Measurements from ENCODE around the gene C5.

DNA sequence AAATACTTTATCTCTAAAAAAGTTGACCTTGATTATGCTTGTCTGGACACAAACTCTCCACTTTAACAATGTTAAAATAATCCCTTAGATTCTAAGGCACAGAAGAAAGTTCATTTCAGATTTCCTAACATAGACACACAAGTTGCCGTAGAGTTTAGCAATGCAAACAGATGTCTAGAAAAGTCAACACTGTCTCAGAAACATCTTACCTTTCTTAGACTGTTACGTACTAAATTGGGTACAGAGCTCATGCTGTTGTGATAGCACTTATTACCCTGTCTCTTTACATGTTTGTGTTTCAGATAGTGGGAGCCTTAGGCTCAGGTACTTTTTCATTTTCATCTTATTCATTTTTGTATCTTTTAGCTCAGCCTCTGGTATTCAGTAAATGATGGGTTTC, 52.0 kb downstream of the C5 start:
- TF ChIP-seq, protein P1, sequence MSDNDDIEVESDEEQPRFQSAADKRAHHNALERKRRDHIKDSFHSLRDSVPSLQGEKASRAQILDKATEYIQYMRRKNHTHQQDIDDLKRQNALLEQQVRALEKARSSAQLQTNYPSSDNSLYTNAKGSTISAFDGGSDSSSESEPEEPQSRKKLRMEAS (IDR thresholded peaks at IDR 0.05), result no peak
- TF ChIP-seq, protein P2, sequence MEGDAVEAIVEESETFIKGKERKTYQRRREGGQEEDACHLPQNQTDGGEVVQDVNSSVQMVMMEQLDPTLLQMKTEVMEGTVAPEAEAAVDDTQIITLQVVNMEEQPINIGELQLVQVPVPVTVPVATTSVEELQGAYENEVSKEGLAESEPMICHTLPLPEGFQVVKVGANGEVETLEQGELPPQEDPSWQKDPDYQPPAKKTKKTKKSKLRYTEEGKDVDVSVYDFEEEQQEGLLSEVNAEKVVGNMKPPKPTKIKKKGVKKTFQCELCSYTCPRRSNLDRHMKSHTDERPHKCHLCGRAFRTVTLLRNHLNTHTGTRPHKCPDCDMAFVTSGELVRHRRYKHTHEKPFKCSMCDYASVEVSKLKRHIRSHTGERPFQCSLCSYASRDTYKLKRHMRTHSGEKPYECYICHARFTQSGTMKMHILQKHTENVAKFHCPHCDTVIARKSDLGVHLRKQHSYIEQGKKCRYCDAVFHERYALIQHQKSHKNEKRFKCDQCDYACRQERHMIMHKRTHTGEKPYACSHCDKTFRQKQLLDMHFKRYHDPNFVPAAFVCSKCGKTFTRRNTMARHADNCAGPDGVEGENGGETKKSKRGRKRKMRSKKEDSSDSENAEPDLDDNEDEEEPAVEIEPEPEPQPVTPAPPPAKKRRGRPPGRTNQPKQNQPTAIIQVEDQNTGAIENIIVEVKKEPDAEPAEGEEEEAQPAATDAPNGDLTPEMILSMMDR (IDR thresholded peaks at IDR 0.05 in 2 of 3, conservative IDR thresholded peaks at IDR 0.05 in 1 of 3; ENCODE audit: borderline replicate concordance in 1 of 3, insufficient read depth in 1 of 3, low read depth in 2 of 3, low read length in 2 of 3), result no peak
- no peak for TF ChIP-seq ELF1 (IDR thresholded peaks at IDR 0.05; ENCODE audit: borderline replicate concordance, low read depth)
- no peak for TF ChIP-seq POLR2AphosphoS5 (IDR thresholded peaks at IDR 0.05; ENCODE audit: low read depth, low read length)
- TF ChIP-seq POLR2A (IDR thresholded peaks at IDR 0.05; ENCODE audit: borderline replicate concordance, extremely low read depth, insufficient read depth, insufficient read length), result no peak
- TF ChIP-seq FOSL1 (IDR thresholded peaks at IDR 0.05; ENCODE audit: low read depth), result no peak
- TF ChIP-seq EZH2 (IDR thresholded peaks at IDR 0.05), result no peak
- TF ChIP-seq SP1 (IDR thresholded peaks at IDR 0.05; ENCODE audit: low read depth), result no peak
- TF ChIP-seq YY1 (IDR thresholded peaks at IDR 0.05; ENCODE audit: extremely low read depth, insufficient replicate concordance, low read depth, low read length), result no peak
- no peak for TF ChIP-seq CEBPB (IDR thresholded peaks at IDR 0.05; ENCODE audit: low read depth)
- TF ChIP-seq, protein P3, sequence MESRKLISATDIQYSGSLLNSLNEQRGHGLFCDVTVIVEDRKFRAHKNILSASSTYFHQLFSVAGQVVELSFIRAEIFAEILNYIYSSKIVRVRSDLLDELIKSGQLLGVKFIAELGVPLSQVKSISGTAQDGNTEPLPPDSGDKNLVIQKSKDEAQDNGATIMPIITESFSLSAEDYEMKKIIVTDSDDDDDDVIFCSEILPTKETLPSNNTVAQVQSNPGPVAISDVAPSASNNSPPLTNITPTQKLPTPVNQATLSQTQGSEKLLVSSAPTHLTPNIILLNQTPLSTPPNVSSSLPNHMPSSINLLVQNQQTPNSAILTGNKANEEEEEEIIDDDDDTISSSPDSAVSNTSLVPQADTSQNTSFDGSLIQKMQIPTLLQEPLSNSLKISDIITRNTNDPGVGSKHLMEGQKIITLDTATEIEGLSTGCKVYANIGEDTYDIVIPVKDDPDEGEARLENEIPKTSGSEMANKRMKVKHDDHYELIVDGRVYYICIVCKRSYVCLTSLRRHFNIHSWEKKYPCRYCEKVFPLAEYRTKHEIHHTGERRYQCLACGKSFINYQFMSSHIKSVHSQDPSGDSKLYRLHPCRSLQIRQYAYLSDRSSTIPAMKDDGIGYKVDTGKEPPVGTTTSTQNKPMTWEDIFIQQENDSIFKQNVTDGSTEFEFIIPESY (IDR thresholded peaks at IDR 0.05; ENCODE audit: extremely low read depth, insufficient replicate concordance, low read length), result no peak

Measured in HCT116 (cell line).